Ishikawa (cell line): ENCODE results near the gene COMMD3.

ENCODE experiments used
- CEBPB ChIP-seq: IDR thresholded peaks from 2 replicates; pipeline ENCODE4 v1.6.1; 2012
- CREB1 ChIP-seq: IDR thresholded peaks from 2 replicates; pipeline ENCODE4 v1.6.1; 2012; ENCODE audit warnings: low read depth
- EGR1 ChIP-seq: IDR thresholded peaks from 2 replicates; pipeline ENCODE4 v1.6.1; 2012
- EP300 ChIP-seq: IDR thresholded peaks from 2 replicates; pipeline ENCODE4 v1.6.1; 2012; ENCODE audit warnings: borderline replicate concordance
- FOXM1 ChIP-seq: IDR thresholded peaks from 2 replicates; pipeline ENCODE4 v1.6.1; 2012; ENCODE audit warnings: low read depth, borderline replicate concordance
- MAX ChIP-seq: IDR thresholded peaks from 2 replicates; pipeline ENCODE4 v1.6.1; 2012
- NFIC ChIP-seq: IDR thresholded peaks from 2 replicates; pipeline ENCODE4 v1.6.1; 2012
- RAD21 ChIP-seq: IDR thresholded peaks from 2 replicates; pipeline ENCODE4 v1.6.1; 2012; ENCODE audit warnings: low read depth
- REST ChIP-seq: IDR thresholded peaks from 2 replicates; pipeline ENCODE4 v1.6.1; 2012; ENCODE audit warnings: low read depth, mild to moderate bottlenecking
- TAF1 ChIP-seq: IDR thresholded peaks from 2 replicates; pipeline ENCODE4 v1.6.1; 2012; ENCODE audit warnings: low read depth, mild to moderate bottlenecking
- TCF12 ChIP-seq: IDR thresholded peaks from 2 replicates; pipeline ENCODE4 v1.6.1; 2012; ENCODE audit warnings: low read depth
- TEAD4 ChIP-seq: IDR thresholded peaks from 2 replicates; pipeline ENCODE4 v1.6.1; 2012
- USF1 ChIP-seq: IDR thresholded peaks from 2 replicates; pipeline ENCODE4 v1.6.1; 2012
- YY1 ChIP-seq: IDR thresholded peaks from 2 replicates; pipeline ENCODE4 v1.6.1; 2012; ENCODE audit warnings: low read depth
- ZBTB7A ChIP-seq: IDR thresholded peaks from 2 replicates; pipeline ENCODE4 v1.6.1; 2012; ENCODE audit warnings: low read depth

Gene COMMD3

GRCh38 chr10:22344781-22345300, 28.7 kb downstream of the COMMD3 start:
- TF ChIP-seq ZBTB7A (no peak), NFIC (no peak), EGR1 (no peak), CREB1 (no peak), REST (no peak), EP300 (no peak), MAX (no peak), YY1 (no peak), USF1 (no peak), TEAD4 (no peak), TCF12 (no peak), FOXM1 (no peak), CEBPB (no peak), RAD21 (no peak), TAF1 (no peak)

GRCh38 chr10:22345301-22346095, 29.3 kb downstream of the COMMD3 start, which contains the start of gene SPAG6:
TSS of gene SPAG6 (plus strand) at chr10:22345496. CDS start at chr10:22345612, 116 bp downstream.
- TF ChIP-seq CEBPB (no peak), TAF1 (no peak), MAX (no peak), USF1 (no peak), YY1 (no peak), REST (no peak), NFIC (no peak), RAD21 (no peak), EP300 (no peak), TCF12 (no peak), EGR1 (no peak), ZBTB7A (no peak), FOXM1 (no peak), TEAD4 (no peak), CREB1 (no peak)

GRCh38 chr10:22346096-22346661, 30.0 kb downstream of the COMMD3 start:
- TF ChIP-seq TCF12 (no peak), RAD21 (no peak)

GRCh38 chr10:22349755-22350154, 33.6 kb downstream of the COMMD3 start:
- no peak for TF ChIP-seq EGR1
- no peak for TF ChIP-seq TEAD4
- no peak for TF ChIP-seq MAX
- TF ChIP-seq CEBPB, result no peak
- TF ChIP-seq USF1, result no peak
- no peak for TF ChIP-seq ZBTB7A
- no peak for TF ChIP-seq YY1
- no peak for TF ChIP-seq TAF1
- TF ChIP-seq FOXM1, result no peak
- TF ChIP-seq NFIC, result no peak
- TF ChIP-seq CREB1, result no peak
- no peak for TF ChIP-seq REST
- TF ChIP-seq RAD21, result no peak
- no peak for TF ChIP-seq EP300
- no peak for TF ChIP-seq TCF12
